SU-DHL-6 (cell line): ENCODE data around the gene TSTD1.

ENCODE experiments used
- EZH2phosphoT487 ChIP-seq: fragments of 200-600 bp; sonication (generic), shearing (Covaris generic); conservative IDR thresholded peaks from 2 replicates; pipeline ENCODE4 v1.6.1; 2018; ENCODE audit warnings: mild to moderate bottlenecking, antibody characterized with exemption, low read length, moderate library complexity, mixed read lengths
- TF ChIP-seq, protein P1 (sequence below): fragments of 200-600 bp; sonication (generic); IDR thresholded peaks from one replicate; pipeline ENCODE4 v1.5.1; 2017; ENCODE audit warnings: antibody characterized with exemption, mild to moderate bottlenecking, low read length, moderate library complexity; ENCODE audit not compliant: insufficient read depth, poor library complexity, severe bottlenecking

DNA sequence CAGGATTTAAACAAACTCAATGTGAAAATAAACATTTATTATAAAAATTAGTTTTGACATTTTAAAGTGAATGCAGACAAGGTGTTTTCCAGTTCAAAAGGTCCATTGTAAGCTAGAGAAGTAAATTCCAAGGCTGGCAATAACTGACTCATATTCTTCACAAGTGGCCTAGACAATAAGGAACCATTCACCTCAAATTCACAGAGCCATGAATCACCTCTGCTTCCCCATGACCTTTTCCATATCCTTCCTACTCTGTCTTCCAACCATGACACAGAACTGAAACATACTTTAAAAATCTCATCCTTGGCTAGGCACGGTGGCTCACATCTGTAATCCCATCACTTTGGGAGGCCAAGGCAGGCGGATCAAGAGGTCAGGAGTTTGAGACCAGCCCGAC lies 42.6 kb downstream of the TSTD1 start:
- TF ChIP-seq, protein P1, sequence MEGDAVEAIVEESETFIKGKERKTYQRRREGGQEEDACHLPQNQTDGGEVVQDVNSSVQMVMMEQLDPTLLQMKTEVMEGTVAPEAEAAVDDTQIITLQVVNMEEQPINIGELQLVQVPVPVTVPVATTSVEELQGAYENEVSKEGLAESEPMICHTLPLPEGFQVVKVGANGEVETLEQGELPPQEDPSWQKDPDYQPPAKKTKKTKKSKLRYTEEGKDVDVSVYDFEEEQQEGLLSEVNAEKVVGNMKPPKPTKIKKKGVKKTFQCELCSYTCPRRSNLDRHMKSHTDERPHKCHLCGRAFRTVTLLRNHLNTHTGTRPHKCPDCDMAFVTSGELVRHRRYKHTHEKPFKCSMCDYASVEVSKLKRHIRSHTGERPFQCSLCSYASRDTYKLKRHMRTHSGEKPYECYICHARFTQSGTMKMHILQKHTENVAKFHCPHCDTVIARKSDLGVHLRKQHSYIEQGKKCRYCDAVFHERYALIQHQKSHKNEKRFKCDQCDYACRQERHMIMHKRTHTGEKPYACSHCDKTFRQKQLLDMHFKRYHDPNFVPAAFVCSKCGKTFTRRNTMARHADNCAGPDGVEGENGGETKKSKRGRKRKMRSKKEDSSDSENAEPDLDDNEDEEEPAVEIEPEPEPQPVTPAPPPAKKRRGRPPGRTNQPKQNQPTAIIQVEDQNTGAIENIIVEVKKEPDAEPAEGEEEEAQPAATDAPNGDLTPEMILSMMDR: no peak
- no peak for TF ChIP-seq EZH2phosphoT487
